ENCODE data around the gene ZDHHC13.
A peak's percentile ranks its signal among the peaks of the same experiment; 100 is the strongest.

The ZDHHC13 gene

GRCh38 chr11:19160847-19161246 lies 43.9 kb downstream of the ZDHHC13 start:
- CTCF ChIA-PET: interaction anchor here (0.8 to 1.1 kb wide), 4 partner anchors 19 to 99 kb away, joined by 3 to 5 read pairs (median 5); no protein-coding TSS in a partner anchor
- no peak overlapping the region for H3K27ac ChIP-seq
- DNase-seq (ENCODE audit: low spot score): peak; percentile 1
- POLR2A ChIA-PET (ENCODE audit: low non-redundant PET): no interaction called here
- TF ChIP-seq, protein P1, sequence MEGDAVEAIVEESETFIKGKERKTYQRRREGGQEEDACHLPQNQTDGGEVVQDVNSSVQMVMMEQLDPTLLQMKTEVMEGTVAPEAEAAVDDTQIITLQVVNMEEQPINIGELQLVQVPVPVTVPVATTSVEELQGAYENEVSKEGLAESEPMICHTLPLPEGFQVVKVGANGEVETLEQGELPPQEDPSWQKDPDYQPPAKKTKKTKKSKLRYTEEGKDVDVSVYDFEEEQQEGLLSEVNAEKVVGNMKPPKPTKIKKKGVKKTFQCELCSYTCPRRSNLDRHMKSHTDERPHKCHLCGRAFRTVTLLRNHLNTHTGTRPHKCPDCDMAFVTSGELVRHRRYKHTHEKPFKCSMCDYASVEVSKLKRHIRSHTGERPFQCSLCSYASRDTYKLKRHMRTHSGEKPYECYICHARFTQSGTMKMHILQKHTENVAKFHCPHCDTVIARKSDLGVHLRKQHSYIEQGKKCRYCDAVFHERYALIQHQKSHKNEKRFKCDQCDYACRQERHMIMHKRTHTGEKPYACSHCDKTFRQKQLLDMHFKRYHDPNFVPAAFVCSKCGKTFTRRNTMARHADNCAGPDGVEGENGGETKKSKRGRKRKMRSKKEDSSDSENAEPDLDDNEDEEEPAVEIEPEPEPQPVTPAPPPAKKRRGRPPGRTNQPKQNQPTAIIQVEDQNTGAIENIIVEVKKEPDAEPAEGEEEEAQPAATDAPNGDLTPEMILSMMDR (conservative IDR thresholded peaks at IDR 0.05; ENCODE audit: low read depth): no peak

GRCh38 chr11:19161651-19162050 lies 44.7 kb downstream of the ZDHHC13 start:
- no peak for DNase-seq (ENCODE audit: low spot score)
- TF ChIP-seq, protein P1 (conservative IDR thresholded peaks at IDR 0.05; ENCODE audit: low read depth): no peak
- H3K27ac ChIP-seq: no peak overlapping the region
- ChIA-PET POLR2A (ENCODE audit: low non-redundant PET) (no interaction called here), CTCF (interaction anchor here (1.0 to 1.1 kb wide), 2 partner anchors 89 to 98 kb away, joined by 5 read pairs; no protein-coding TSS in a partner anchor)

DNA sequence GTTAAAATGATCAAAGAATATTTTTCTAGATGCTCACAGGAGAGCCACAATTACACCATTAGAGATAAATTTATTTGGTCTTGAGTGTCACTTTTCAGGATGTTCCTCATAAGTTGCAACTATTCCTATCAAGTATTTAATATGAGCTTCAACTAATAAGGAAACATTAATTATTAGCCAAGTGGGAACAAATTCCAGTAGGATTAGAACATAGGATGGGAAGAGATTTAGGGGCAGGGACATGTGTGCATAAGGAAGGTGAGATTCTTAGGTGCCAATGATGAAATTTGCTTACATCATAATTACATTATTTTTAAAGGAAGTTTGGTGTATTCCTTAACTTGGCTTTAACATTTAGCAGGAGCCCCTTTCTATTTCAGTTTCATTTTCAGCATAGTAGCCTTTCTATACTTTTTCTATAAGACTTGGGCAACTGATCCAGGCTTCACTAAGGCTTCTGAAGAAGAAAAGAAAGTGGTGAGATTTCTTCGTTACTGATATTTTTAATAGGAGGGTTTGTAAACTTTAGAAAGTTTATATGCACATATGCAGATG lies 46.1 kb downstream of the ZDHHC13 start:
- ChIA-PET POLR2A (ENCODE audit: low non-redundant PET) (no interaction called here), CTCF (interaction anchor here (0.7 kb wide), 1 partner anchor 90 kb away, joined by 3 read pairs; no protein-coding TSS in a partner anchor)
- H3K27ac ChIP-seq: no peak overlapping the region
- TF ChIP-seq, protein P1 (conservative IDR thresholded peaks at IDR 0.05; ENCODE audit: low read depth): no peak
- DNase-seq (ENCODE audit: low spot score): no peak

DNA sequence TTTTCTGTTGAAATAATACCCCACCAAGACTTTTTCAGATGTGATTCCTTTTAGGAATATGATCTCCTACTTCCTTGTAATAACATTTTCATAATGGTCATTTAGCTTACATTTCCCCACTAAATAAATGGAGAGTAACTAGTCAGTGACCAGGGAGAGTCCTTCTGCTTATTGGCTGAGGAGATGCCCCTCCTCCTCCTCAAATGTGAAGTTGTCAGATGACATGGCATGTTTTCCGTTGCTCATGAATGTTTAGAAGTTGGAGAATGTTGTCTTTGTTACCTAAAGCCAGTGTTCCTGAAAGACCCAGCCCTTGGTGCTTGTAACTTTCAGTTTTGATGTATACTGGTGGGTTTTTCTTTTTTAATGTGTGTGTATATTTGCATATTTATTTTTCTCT lies 46.6 kb downstream of the ZDHHC13 start:
- TF ChIP-seq, protein P1 (conservative IDR thresholded peaks at IDR 0.05; ENCODE audit: low read depth): no peak
- no peak for DNase-seq (ENCODE audit: low spot score)
- no peak overlapping the region for H3K27ac ChIP-seq
- POLR2A ChIA-PET (ENCODE audit: low non-redundant PET): no interaction called here
- CTCF ChIA-PET: interaction anchor here (0.7 kb wide), 1 partner anchor 91 kb away, joined by 3 read pairs; no protein-coding TSS in a partner anchor

DNA sequence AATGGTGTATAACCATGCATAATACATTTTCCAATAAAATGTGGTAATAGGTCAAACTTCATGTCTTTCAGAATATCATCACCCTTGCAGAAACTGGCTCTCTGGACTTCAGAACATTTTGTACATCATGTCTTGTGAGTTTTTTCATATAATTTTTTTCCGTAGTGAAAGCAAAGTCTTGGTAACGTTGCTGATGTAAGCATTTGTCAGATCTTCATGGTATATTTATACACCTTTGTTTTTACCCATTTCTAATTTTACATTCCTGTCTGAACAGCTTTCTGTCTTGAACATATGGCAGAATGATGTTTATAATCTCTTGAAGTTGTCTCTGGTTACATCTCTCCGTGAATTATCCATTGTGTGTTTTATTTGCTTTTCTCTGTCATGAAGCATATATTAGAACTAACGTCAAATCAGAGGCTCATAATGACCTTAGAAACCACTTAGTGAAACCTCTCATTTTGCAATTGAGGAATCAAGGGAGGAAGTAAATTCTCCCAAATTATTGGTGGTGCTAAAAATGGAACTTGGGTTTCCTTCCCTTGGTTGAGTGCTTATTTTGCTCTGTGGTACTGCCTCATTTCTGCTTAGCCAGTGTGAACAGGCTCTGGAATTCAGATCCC lies 47.4 kb downstream of the ZDHHC13 start:
- TF ChIP-seq, protein P1 (conservative IDR thresholded peaks at IDR 0.05; ENCODE audit: low read depth): no peak
- POLR2A ChIA-PET (ENCODE audit: low non-redundant PET): no interaction called here
- CTCF ChIA-PET: no interaction called here
- no peak for DNase-seq (ENCODE audit: low spot score)
- no peak overlapping the region for H3K27ac ChIP-seq

DNA sequence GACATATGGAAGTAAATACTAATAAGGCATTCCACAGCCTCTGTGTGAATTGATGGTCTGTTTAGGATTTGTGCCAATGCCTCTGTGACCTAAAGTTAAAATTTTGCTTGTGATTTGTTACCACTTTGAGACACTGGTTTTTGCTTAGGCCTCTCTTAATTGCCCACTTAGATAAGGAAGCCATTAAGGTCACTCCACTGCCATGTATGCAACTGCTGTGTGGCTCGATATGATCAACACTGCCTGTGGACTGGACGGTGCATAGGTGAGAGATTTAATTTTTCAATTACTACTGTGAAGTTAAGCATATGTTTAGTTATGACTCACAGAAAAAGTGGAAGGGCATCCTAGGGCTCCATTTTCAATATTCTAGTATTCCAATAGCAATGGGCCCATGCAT lies 47.9 kb downstream of the ZDHHC13 start:
- POLR2A ChIA-PET (ENCODE audit: low non-redundant PET): no interaction called here
- no peak for DNase-seq (ENCODE audit: low spot score)
- TF ChIP-seq, protein P1 (conservative IDR thresholded peaks at IDR 0.05; ENCODE audit: low read depth): no peak
- CTCF ChIA-PET: no interaction called here
- H3K27ac ChIP-seq: no peak overlapping the region
